Stimulated activated CD8-positive, alpha-beta memory T cell treated with anti-CD3 and anti-CD28 coated beads, Interleukin-4, amount 100 ng/mL, for 1 hour (primary cell): ENCODE data around the gene EPC1.
"Not testable (repeated sequence)": the region's sequence is repeated elsewhere in the genome, so short reads cannot be mapped to it uniquely, and the experiment has no call there.

ENCODE experiments used
- DNase-seq, 2 donors: peaks; one replicate each; pipeline ENCODE4 v3.0.0-alpha.2; 2020; ENCODE audit warnings: low read depth in 2 of 2, low spot score in 1 of 2

Gene EPC1

GRCh38 chr10:32239769-32240168 lies 107.2 kb downstream of the EPC1 start:
- DNase-seq: no peak

- DNase-seq: no peak
These were observed 109.2 kb downstream of the EPC1 start for GRCh38 chr10:32237644-32238345.

- no peak for DNase-seq
These were observed 112.5 kb downstream of the EPC1 start for GRCh38 chr10:32234471-32234870.

- DNase-seq: not testable (repeated sequence)
These were observed 113.6 kb downstream of the EPC1 start for GRCh38 chr10:32233375-32233774.

GRCh38 chr10:32232378-32232777 lies 114.6 kb downstream of the EPC1 start:
- no peak for DNase-seq

- DNase-seq: not testable (repeated sequence)
These were observed 117.2 kb downstream of the EPC1 start for GRCh38 chr10:32229788-32230187.

GRCh38 chr10:32229170-32229569 lies 117.8 kb downstream of the EPC1 start:
- DNase-seq: no peak

GRCh38 chr10:32227802-32228201 lies 119.2 kb downstream of the EPC1 start:
- no peak for DNase-seq

GRCh38 chr10:32226624-32227023 lies 120.3 kb downstream of the EPC1 start:
- no peak for DNase-seq

GRCh38 chr10:32225976-32226375 lies 121.0 kb downstream of the EPC1 start:
- no peak for DNase-seq

GRCh38 chr10:32222376-32222775 lies 124.6 kb downstream of the EPC1 start:
- not testable (repeated sequence) for DNase-seq

GRCh38 chr10:32219156-32219555 lies 127.8 kb downstream of the EPC1 start:
- not testable (repeated sequence) for DNase-seq

- not testable (repeated sequence) for DNase-seq
These were observed 128.5 kb downstream of the EPC1 start for GRCh38 chr10:32218206-32219044.
